Activated T-cell treated with anti-CD3 and anti-CD28 coated beads for 1 hour (primary cell): ENCODE results near the gene CDH12.
"Not testable (repeated sequence)": the region's sequence is repeated elsewhere in the genome, so short reads cannot be mapped to it uniquely, and the experiment has no call there.

Experiments used
- DNase-seq: peaks from one replicate; pipeline ENCODE4 v3.0.0-alpha.2; 2020; ENCODE audit warnings: low read depth

Gene CDH12

DNA sequence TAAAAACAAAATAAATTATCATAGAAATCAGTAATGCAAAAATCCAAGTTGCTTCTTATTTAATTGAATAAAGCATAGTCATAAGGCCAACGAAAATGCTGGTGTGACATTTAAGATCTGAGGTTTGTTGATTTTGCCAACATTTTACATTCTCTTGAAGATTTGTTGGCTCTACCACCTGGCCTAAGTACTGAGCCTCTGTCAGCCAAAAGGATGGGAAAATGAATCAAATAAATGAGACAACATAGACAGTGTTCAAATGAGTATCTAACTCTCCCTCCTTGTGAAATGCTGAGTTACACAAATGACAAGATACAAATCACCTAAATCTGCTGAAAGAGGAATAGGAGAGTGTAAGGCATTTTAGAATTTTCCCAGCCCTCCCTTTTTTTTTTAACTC, 575.0 kb downstream of the CDH12 start:
- no peak for DNase-seq

DNA sequence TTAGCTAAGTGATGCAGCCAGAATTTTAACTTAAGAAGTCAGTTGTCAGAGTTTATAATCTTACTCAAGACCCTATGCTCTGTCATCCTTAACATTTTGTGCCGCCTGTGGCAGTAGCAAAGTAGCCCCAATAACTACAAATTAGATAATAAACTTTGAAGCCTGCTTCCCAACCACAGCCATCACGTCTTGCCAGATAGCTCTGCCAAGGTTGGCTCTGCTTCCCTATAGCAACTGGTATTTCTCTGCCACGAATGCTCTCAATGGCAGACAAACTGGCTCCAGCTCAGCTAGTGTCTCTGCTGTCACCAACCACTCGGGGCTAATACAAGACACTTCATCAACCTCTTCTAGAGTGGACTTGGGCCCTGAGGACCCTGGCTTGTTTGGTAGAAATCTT, 576.1 kb downstream of the CDH12 start:
- no peak for DNase-seq

DNA sequence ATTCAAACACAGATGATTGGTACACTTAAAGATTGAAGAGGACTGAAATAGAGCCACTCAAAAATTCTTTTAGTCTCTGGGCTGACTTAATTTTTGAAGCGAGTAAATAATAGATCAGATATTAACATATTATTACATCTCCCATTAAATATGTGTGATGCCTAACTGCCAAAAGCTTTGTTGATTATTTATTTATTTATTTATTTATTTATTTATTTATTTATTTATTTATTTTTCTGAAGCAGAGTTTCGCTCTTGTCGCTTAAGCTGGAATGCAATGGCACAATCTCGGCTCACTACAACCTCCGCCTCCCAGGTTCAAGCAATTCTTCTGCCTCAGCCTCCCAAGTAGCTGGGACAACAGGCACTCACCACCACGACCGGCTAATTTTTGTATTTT, 587.3 kb downstream of the CDH12 start:
- not testable (repeated sequence) for DNase-seq

DNA sequence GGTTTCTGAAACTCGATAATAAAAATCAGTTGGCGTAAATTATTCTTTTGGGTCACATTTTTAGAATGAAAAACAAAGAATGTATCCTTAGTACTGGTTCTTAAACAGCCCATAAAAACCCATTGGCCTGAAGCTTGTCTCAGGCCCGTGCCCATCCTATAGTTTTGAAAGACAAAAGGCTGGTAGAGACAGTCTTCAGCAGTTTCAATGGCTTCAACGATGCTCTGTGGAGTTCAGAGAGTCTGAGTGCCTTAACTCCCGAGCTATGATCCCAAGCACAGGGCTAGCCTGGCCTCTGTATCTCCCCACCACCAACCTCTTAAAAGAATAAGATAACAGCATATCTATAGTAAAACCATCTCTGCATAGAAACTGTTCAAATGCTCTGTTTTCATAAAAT, 595.0 kb downstream of the CDH12 start:
- DNase-seq: no peak

DNA sequence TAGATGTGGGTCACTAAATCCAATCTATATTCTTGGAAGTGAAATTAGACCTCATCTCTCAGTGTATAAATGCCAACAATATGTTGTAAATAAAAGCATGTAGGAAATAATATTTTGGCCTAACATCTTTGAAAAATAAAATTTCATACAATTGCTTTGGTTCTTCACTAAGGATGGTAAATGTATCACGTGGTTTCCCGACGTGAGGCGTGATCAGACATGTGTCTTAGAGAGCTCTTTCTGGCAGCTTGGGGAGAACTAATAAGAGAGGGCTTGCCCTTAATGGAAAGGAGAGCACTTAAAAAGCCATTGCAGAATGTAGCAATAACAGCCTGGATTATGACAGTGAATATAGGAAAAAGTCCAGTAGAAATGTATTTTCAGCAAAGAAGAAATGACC, 602.6 kb downstream of the CDH12 start:
- no peak for DNase-seq

DNA sequence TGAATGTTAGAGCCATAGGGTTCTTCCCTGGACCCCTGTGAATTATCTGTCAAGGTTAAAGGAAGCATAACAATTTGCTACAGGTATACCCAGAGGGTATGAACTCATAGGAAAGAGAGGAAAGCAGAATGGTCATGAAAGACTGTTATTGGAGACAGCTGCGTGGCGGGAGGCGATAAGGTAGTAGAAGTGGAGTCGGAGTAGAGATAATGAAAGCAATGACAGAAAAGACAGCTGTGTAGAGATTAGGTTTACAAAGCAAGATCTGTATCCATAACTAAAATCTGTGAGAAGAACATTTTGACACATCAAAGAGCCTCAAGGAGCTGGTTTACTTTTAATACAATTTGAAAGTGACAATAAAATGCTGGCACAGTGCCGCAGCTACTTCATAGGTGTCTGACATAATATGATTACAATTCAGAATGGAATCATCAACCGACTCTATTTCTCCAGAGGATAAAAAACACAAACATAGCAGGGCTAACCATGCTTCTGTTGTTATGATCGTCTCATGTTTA, 603.9 kb downstream of the CDH12 start:
- DNase-seq: no peak

DNA sequence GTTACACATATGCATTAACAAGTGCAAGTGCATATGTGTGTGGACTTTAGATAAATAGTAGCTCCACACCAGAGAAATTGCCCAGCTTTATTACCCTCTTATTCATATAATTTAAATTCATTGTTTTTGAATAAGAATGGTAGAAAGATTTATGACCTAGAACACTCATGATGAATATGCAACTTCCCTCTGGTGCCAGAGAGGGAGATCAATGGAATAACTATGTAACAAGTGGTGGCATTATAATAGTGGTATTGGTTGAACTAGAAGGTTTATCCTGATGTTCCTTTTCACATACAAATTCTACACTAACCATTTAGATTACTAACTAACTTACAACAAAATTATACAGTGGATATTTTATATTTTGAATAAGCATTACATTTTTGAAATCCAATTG, 607.4 kb downstream of the CDH12 start:
- DNase-seq: no peak

DNA sequence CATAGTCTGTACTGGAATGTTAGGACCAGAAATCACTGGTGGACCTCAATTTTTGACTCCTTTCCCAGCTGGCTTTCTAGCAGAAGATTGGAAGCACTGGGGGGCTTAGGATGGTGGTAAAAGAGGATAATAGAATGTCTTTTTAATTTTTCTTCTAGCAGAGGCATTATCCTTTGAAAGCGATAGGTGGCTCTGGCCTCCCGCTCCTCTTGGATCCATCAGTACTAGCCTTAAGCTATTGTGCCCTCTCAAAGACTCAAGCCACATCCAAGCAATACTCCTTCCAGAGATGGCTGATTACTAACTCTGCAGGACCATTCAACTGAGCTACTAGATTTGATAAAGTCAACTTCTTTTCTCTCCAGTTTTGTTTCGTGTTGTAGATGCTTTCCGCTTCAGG, 610.6 kb downstream of the CDH12 start:
- no peak for DNase-seq

DNA sequence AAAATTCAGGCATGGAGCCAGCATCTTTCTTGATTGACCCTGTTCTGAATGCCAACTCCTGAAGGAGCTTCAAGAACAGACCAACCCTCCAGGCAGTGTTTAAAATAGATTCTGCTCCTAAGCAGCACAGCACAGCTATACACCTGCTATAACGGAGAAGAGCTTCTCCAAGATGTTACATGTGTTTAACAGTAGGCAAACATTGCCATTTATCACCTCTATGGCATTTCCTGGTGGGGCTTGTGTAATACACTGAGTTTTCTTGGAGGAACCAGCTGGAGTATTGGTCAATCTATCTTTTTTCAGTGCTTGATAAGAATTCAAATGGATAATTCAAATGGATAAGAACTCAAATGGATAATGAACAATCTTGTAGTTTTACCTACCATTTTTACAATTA, 615.1 kb downstream of the CDH12 start:
- no peak for DNase-seq

DNA sequence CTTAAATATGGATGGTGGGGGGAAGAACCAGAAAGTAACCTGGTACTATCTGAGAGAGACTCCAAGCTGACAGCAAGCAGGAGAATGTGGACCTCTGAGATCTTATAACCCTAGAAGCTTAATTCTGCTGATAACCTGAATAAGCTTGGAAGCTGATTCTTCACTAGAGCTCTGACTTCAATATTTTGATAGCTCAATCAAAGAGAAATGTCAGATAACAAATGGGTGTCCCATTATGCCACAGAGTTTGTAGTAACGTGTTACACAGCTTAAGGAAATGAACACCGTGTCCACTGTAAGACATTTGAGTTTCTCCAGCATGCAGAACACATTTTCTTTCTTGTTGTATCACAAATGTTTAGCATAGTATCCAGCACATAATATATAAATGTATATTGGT, 626.7 kb downstream of the CDH12 start:
- DNase-seq: no peak

DNA sequence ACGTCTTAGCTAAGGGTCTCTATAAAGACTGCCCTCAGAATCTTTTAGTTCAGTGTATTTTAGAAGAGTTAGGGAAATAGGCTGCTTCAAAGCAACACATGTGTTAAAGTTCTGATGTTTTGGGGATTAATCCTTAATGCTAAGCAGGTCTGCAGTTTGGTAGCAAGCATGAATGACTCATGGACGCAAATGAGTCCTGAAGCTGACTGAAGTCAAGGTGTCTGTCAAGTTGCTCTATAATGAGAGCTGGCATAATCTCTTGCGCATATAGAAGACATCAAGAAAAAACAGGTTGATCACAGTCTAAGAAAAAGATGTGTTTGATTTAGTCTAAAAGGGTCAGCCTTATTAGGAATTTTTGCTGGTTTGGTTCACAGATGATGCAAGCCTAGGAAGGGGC, 630.1 kb downstream of the CDH12 start:
- DNase-seq: no peak

DNA sequence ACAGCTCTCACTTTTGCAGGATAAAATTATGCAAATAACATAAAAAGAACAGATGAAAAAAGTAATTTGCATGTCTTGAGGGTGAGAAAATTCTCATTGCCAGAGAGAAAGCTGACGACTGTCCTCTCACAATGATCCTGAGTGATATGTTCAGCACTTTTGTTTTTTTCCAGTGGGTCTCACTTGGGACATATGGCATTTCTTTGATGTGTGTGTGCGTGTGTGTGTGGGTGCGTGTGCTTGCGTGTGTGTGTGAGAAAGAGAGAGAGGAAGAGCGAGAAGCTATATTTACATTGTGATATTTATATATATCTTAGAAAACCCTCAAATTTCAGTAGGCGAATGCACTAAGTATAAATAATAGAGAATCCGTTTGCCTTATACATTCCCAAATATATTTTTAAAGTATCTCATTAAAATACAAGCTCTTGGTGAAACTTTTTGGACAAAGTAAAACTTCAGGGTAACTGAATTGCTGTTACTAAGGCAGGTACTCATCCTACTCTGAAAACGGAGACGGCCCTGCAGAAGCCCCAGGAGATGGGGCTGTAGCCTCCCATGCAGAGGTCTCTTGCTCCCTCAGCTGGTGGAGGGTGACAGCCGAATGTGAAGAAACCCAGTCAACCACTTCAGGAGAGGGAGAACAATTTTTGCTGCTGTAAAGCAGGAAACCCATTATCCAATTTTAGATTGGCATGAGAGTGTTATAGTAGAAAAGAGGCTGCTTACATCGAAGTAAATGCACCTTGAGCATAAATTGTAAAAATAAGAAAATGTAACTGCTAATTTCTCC, 639.2 kb downstream of the CDH12 start:
- not testable (repeated sequence) for DNase-seq

DNA sequence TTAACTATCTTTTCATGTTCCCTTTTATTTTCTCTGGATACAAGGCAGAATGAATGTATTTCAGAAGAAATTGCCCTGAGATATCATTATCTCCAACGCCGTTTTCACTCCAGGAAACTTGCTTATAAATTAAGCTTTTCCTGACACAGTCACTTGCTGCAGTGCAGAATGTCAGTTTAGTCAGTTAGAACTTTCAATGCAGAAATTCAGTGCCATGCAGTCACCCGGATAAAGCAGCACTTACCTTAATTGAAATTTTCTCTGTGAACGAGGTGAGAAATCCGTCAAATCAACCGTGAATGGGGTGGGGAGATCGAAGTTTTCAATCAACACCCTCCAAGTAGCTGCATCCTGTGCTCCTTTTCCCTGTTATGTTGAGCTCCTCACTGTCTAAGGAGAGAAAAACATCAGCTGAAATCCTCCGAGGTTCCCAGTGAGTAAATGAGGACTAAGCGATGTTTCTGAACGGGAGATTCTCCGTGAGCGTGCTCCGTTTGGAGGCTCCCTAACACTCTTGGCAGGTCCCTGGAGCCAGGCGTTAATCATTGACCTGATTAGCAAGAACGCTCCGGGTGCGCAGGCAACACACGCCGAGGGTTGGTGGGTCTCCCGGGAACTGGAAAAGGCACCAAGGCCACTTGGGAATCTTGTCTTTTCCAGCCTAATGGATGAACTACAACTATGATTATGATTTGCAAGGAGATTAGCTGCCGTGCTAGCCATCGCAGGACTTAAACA, 640.7 kb downstream of the CDH12 start:
- DNase-seq: not testable (repeated sequence)

DNA sequence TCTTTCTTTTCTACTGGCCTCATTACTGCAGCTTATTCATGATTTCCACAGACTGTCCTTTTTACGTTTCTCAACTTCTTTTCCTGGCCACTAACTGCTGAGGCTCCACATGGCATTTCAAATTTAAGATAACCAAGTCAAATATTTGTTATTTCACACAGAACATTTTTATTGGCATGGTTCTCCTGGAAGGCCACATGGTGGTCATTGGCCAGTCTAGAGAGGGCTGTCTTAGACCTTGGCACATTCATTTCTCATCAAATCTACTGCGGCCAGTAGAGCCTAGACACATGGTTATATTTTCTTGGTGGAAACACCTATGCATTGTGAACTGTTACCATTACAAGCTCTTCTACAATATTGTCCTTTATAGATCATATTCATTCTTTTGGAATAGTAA, 644.7 kb downstream of the CDH12 start:
- DNase-seq: not testable (repeated sequence)

DNA sequence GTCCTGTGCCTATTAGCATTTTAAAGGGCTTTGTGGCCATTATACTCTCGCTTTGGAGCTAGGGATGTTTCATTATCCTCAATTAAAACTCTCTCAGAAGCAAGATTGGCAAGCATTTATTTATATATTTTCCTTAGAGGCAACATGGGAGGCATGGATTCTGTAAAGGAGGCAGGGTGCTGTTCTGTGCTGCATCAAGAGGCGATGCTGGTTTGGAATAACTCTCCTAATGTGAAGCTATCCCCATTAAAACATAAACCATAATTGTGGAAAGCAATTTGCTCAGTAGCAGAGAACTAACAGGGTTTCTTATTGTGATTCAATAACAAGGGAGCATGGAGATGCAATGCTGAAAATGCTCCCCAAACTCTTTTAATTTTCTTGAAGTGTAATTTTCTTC, 664.5 kb downstream of the CDH12 start:
- not testable (repeated sequence) for DNase-seq

DNA sequence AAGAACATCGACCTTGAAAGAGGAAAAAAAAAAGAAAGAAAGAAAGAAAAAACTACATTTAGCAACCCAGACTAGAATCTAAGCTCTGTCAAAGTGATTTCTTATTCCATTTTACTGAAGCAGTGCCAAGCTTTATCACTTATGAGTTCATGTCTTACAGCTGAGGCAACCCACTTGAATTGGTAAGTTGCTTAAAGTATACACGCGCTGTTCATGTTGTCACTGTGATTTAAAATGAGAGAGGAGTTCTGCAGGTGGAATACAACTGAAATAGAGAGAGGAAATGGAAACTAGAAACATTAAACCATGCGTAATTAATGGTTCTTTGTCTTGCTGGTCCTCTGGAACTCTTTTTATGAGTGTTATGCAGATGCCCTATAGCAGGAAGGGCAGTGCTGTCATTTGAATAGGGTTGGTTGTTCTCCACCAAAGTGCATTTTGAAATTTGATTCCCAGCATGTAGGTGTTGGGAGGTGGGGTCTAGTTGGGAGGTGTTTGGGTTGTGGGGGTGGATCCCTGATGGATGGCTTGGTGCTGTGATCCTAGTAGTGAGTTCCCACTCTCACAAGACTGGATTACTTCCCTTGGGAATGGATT, 665.4 kb downstream of the CDH12 start:
- DNase-seq: not testable (repeated sequence)

DNA sequence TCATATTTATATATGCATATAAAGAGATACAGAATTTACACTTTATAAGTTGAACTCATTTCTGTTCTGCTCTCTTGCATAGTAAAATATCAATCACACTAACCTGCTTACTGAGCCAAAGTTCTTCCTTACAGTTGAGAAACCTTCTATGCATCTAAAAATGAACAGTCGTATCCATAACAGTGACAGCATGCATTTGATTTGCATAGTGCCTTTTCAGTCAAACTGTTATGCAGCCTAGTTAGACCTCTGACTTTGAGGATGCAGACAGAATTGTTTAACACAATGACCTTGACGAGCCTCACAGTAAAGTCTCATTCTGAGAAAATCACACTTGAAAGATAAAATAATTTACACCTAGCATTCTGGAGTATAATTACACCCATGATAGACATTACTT, 683.9 kb downstream of the CDH12 start:
- DNase-seq: not testable (repeated sequence)

DNA sequence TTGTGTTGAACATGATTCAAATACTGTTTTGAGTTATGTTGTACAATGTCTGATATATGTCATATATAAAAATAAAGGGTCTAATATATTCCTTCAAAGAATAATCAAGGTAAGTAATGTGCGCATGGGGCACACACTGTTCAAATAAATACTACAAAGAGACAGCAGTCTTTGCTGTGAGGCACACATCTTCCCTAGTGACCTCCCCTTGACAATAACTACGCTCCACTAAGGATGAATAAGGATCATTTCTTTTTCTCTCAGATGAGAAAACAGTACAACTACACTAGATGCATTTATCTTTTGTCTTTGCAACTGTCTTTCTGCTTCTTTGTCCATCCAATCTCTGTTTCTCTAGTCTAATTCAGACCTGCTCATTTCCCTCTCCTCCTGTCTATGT, 684.4 kb downstream of the CDH12 start:
- not testable (repeated sequence) for DNase-seq

DNA sequence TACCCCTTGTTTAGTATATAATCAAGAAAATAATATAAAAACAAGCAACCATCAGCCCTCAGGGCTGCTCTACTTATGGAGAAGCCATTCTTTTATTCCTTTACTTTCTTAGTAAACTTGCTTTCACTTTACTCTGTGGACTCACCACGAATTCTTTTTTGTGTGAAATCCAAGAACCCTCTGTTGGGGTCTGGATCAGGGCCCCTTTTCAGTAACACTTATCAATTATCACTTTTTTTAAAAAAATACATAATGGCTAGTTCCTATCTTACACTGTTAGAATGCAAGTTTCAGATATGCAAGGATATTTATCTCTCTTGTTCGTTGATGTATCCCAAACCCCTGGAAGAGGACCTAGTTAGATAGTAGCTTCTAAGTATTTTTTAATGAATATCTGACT, 687.2 kb downstream of the CDH12 start:
- DNase-seq: not testable (repeated sequence)

DNA sequence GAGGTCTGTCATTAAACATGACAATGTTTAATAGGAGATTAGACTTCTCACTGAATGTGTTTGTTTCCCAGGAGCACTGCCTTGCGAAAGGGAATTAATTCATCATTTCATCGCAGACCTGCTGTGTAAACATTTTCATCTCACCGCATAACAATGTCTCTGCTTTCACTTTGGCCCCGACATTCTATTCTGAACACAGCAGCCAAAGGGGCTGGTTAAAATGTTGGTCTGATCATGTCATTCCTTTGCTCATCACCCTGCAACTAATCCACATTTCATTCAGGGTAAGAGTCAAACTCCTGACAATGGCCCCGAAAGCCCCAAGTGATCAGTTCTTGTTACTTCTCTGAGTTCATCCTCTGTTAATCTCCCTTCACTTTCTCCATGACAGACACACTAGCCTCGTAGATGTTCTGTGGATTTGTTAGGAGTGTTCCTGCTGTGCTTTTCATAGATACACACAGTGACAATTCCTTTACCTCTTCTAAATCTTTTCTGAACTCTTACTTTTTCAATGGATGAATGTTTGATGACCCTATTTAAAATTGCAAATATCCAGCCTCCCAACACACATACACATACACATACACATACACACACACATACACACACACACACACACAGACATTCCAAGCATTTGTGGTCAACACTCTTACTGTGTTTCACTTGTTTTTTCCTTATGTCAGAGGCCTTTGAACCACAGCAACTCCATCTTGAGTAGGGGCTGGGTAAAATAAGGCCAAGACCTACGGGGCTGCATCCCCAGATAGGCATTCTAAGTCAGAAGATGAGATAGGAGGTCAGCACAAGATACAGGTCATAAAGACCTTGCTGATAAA, 688.0 kb downstream of the CDH12 start:
- DNase-seq: not testable (repeated sequence)

DNA sequence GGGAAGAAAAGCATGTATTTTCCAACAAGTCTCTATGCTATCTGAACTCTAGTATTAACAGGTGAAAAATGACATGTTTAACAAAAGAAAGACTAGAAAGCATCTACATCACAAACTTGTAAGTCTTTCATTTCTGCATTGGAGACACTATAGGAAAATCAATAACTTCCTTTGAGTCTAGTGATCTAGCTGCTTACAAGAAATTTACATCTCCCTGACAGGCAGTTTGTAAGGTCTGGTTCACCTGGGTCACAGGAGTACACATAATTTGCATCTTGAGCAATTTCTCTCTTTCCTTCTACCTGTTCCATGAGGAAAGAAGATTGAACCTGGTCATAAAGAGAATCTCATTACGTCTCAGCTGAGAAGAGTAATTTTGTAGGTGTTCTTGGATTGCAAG, 696.2 kb downstream of the CDH12 start:
- DNase-seq: not testable (repeated sequence)

DNA sequence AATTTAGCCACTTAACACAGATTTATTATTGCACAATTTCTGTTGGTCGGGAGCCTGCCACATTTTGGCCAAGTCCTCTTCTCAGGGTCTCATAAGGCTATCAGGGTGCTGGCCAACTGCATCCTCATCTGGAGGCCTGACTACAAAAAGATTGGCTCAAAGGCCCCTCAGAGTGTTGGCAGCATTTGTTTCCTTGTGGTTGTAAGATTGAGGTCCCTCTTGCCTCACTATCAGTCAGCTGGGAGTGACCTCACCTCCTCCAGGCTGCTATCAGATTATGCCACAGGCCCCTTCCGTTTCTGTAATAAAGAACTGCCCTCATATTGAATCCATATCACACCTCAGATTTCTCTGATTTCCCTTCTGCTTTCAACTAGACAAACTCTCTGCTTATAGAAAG, 698.4 kb downstream of the CDH12 start:
- not testable (repeated sequence) for DNase-seq
